Gastrocnemius medialis (tissue), 4 donors: ENCODE data around the gene USP53.
"Not testable (repeated sequence)": the region's sequence is repeated elsewhere in the genome, so short reads cannot be mapped to it uniquely, and the experiment has no call there.

Source experiments
- POLR2A ChIP-seq, 2 donors: fragments of 450-650 bp; IDR thresholded peaks; one replicate each; pipeline ENCODE4 v1.6.1; 2017; ENCODE audit warnings: antibody characterized with exemption in 2 of 2, mild to moderate bottlenecking in 2 of 2, moderate library complexity in 2 of 2
- TF ChIP-seq, protein P1 (sequence below), 5 experiments: fragments of 450-650 bp in 3 of 5; fragments of 200-600 bp in 2 of 5; sonication (generic) in 2 of 5; IDR thresholded peaks in 4 of 5; conservative IDR thresholded peaks in 1 of 5; 1 replicate in 4 of 5; 2 replicates in 1 of 5; pipeline ENCODE4 v1.5.1; 2016 to 2019; ENCODE audit warnings: antibody characterized with exemption in 5 of 5, mild to moderate bottlenecking in 3 of 5, moderate library complexity in 3 of 5

DNA sequence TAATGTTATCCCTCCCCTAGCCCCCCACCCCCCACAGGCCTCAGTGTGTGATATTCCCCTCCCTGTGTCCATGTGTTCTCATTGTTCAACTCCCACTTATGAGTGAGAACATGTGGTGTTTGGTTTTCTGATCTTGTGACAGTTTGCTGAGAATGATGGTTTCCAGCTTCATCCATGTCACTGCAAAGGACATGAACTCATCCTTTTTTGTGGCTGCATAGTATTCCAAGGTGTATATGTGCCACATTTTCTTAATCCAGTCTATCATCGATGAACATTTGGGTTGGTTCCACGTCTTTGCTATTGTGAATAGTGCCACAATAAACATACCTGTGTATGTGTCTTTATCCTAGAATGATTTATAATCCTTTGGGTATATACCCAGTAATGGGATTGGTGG, 38.5 kb downstream of the USP53 start:
- TF ChIP-seq, protein P1, sequence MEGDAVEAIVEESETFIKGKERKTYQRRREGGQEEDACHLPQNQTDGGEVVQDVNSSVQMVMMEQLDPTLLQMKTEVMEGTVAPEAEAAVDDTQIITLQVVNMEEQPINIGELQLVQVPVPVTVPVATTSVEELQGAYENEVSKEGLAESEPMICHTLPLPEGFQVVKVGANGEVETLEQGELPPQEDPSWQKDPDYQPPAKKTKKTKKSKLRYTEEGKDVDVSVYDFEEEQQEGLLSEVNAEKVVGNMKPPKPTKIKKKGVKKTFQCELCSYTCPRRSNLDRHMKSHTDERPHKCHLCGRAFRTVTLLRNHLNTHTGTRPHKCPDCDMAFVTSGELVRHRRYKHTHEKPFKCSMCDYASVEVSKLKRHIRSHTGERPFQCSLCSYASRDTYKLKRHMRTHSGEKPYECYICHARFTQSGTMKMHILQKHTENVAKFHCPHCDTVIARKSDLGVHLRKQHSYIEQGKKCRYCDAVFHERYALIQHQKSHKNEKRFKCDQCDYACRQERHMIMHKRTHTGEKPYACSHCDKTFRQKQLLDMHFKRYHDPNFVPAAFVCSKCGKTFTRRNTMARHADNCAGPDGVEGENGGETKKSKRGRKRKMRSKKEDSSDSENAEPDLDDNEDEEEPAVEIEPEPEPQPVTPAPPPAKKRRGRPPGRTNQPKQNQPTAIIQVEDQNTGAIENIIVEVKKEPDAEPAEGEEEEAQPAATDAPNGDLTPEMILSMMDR (IDR thresholded peaks at IDR 0.05 in 4 of 5, conservative IDR thresholded peaks at IDR 0.05 in 1 of 5): not testable (repeated sequence)
- TF ChIP-seq POLR2A (IDR thresholded peaks at IDR 0.05): not testable (repeated sequence)
